ENCODE data around the gene PFKM. TPM values are rescaled to one million over a fixed set of nuclear protein-coding genes. Genes with fewer than 3 reads are reported as not detected.

PFKM gene
- total RNA-seq, 1 experiment from 2014 or later = 92.4 TPM

GRCh38 chr12:48182631-48183030, 63.5 kb downstream of the PFKM start:
- Histone ChIP-seq H2AK5ac (ENCODE audit: insufficient read length, low read length) (no peak overlapping the region), H2BK12ac (ENCODE audit: insufficient read length, low read depth, low read length) (no peak overlapping the region), H4K91ac (ENCODE audit: insufficient read length, low read depth, low read length) (no peak overlapping the region), H2AFZ (ENCODE audit: low read length) (no peak overlapping the region), H3K4ac (ENCODE audit: low read depth, low read length) (no peak overlapping the region), H2BK120ac (ENCODE audit: low read depth, low read length, poor library complexity, severe bottlenecking) (no peak overlapping the region), H3T11ph (ENCODE audit: low read length) (no peak overlapping the region), H3K9me3 (ENCODE audit: control insufficient read depth, low read depth, low read length) (no peaks in the 10 kb centered on the region), H3K4me1 (ENCODE audit: insufficient read depth, low read length) (no peaks in the 10 kb centered on the region), H3K27me3 (ENCODE audit: insufficient read depth, low read length) (peaks cover 15% of the 10 kb centered on the region; the same call in 1 of the 2 replicates), H3K9ac (ENCODE audit: extremely low read depth, insufficient read length, low read length) (no peak overlapping the region), H3K79me2 (ENCODE audit: insufficient read depth, low read length) (no peaks in the 10 kb centered on the region), H2BK5ac (ENCODE audit: insufficient read length, low read length) (no peak overlapping the region), H4K5ac (ENCODE audit: insufficient read length, low read depth, low read length) (no peak overlapping the region), H3K23me2 (ENCODE audit: insufficient read length, low read depth, low read length, poor library complexity, severe bottlenecking) (peaks cover 21% of the 10 kb centered on the region), H3K4me2 (ENCODE audit: insufficient read depth, insufficient read length, low read length) (peak overlapping the region; percentile 54), H4K20me1 (ENCODE audit: control insufficient read depth, insufficient read depth, insufficient read length) (no peaks in the 10 kb centered on the region), H2BK15ac (ENCODE audit: low read depth, low read length) (no peak overlapping the region), H2BK20ac (ENCODE audit: low read depth, low read length, poor library complexity, severe bottlenecking) (no peak overlapping the region), H3K18ac (ENCODE audit: insufficient read length, low read depth, low read length) (no peak overlapping the region), H3K27ac (ENCODE audit: insufficient read length, low read depth, low read length) (no peak overlapping the region), H4K8ac (replicated peaks; ENCODE audit: insufficient read length, low read depth, low read length) (no peak overlapping the region), H3K14ac (ENCODE audit: insufficient read depth, low read length) (no peak overlapping the region), H3K56ac (ENCODE audit: insufficient read length, low read depth, low read length) (no peak overlapping the region), H3K23ac (ENCODE audit: insufficient read length, low read depth, low read length) (no peak overlapping the region), H3K79me1 (ENCODE audit: insufficient read depth, low read depth, low read length, poor library complexity, severe bottlenecking) (no peaks in the 10 kb centered on the region)
- Mint-ChIP-seq H3K9me3 (no peaks in the 10 kb centered on the region; a peak in 2 of 5 replicates), H3K27ac (no peak overlapping the region), H3K4me1 (peaks cover 29 to 35% of the 10 kb centered on the region in 2 experiments), H3K4me3 (peak overlapping the region; percentile 79 to 87), H3K27me3 (ENCODE audit: low read depth) (peaks cover 97% of the 10 kb centered on the region), H3K36me3 (ENCODE audit: insufficient read depth in 1 of 3, low read depth in 3 of 3) (no peaks in the 10 kb centered on the region)
- no peak for DNase-seq
- WGBS (ENCODE audit: extremely low coverage, insufficient read length, low lambda C conversion rate) = no CpG with 5 or more reads among the region's 7 CpGs
- TF ChIP-seq CTCF (conservative IDR thresholded peaks at IDR 0.05) = no peak
